HG03457 (cell line): Measurements from ENCODE around the gene C5AR1.
"Not testable (repeated sequence)": the region's sequence is repeated elsewhere in the genome, so short reads cannot be mapped to it uniquely, and the experiment has no call there.

Experiments used
- ATAC-seq: cut with Tn5 transposase; IDR thresholded peaks from one replicate; pipeline ENCODE4 v1.9.1; 2021; ENCODE audit warnings: moderate number of reproducible peaks; ENCODE audit not compliant: unreplicated experiment

The C5AR1 gene

GRCh38 chr19:47283405-47284059 is 26.1 kb upstream of the C5AR1 start:
- ATAC-seq, result no peak

GRCh38 chr19:47284324-47284899 is 25.2 kb upstream of the C5AR1 start:
- ATAC-seq, result no peak

- ATAC-seq, result no peak
Observed at GRCh38 chr19:47296036-47296435, 13.6 kb upstream of the C5AR1 start.

DNA sequence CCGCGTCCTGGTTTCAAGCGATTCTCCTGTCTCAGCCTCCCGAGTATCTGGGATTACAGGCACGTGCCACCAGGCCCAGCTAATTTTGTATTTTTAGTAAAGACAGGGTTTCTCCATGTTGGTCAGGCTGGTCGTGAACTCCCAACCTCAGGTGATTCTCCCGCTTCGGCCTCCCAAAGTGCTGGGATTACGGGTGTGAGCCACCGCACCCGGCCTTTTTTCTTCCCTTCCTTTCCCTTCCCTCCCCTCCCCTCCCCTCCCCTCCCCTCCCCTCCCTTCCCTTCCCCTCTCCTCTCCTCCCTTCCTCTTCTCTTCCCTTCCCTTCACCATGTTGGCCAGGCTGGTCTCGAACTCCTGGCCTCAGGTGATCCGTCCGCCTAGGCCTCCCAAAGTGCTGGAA is 8.8 kb upstream of the C5AR1 start:
- not testable (repeated sequence) for ATAC-seq

- ATAC-seq, result no peak
Observed at GRCh38 chr19:47302249-47302648, 7.4 kb upstream of the C5AR1 start.

DNA sequence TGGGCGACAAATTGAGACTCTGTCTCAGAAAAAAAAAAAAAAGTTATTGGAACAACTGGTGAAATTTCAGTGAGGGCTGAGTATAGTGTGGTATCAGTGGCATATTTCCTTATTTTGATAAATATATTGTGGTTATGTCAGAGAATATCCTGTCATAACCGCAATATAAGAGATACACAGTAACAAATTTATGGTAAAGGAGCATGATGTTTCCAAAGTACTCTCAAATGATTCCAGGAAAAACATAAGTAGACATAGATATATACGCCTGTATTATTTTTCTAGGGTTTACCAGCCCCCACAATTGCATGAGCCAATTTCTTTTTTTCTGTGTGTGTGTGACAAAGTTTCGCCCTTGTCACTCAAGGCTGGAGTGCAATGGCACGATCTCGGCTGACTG is 5.7 kb upstream of the C5AR1 start:
- no peak for ATAC-seq

DNA sequence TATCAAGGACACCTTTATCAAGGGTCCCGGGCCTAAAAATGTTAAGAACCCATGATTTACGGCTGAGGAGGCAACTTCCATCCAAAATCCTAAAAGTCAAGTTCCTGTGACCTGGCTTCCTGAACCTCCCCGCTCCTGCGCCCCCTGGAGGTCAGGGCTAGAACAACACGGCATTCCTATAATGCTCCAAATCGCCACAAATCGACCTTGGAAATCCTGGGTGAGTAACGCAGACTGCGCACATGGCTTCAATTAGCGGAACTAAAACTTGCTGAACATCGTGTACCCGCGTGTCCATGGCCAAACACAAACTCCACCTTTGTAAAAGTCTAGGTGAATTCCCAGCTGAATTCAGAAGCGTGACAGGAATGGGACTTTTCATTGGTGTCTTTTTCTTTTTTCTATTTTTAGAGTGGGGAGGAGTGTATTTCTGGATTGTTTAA is 4.3 kb upstream of the C5AR1 start:
- no peak for ATAC-seq

- ATAC-seq, result no peak
Observed at GRCh38 chr19:47306303-47306702, 3.4 kb upstream of the C5AR1 start.

DNA sequence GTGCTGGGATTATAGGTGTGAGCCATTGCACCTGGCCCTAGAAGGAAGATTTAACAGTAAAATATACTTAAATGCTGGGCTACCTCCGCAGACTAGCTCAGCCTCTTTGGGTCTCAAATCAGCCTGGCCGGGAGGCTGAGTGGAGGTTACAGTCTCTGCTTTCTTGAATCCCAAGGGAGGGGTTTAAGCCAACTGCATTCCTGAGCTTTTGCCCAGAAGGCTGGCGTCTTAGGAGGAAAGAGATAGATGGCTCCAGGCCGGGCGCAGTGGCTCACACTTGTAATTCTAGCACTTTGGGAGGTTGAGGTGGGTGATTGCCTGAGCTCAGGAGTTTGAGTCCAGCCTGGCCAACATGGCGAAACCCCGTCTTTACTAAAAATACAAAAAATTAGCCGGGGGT is 623 bp upstream of the C5AR1 start:
- ATAC-seq, result no peak

DNA sequence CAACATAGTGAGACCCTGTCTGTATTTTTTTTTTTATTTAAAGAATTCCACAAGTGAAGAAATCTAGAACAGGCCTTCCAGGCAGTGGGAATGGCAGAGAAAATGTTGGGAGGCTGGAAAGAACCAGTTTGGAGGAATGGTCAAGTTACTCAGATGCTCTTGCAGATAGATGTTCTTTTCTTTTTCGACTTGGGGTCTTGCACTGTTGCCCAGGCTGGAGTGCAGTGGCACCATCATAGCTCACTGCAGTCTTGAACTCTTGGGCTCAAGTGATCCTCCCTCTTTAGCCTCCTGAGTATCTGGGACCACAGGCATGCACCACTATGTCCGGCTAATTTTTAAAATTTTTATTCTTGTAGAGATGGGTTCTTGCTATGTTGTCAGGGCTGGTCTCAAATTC is 662 bp downstream of the C5AR1 start:
- ATAC-seq, result no peak

- ATAC-seq, result no peak
Observed at GRCh38 chr19:47310819-47311218, 1.2 kb downstream of the C5AR1 start.

DNA sequence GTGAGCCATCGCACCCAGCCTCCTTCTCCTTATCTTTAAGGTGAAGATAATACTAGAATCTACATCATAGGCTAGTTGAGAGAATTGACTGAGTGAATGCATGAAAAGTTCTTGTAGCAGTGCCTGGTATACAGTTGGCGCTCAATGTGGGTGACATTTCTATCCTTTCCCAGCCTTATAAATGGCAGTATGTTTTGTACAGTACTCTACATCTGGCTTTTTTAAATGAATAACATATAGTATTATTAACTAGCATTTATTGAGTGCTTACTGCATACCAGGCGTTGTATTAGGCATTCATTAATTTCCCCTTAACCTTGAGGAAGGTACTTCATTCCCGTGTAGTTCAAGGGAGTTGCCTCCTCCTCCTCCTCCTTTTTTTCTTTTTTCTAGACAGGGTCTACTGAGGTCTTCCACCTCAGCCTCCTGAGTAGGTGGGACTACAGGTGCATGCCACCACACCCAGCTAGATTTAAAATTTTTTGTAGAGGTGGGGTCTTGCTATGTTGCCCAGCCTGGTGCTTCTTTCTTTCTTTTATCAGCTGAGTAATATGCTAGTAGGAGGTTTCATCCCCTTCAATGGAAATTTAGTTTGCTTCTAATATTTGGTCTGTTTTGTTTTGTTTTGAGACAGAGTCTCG is 2.8 kb downstream of the C5AR1 start:
- no peak for ATAC-seq

DNA sequence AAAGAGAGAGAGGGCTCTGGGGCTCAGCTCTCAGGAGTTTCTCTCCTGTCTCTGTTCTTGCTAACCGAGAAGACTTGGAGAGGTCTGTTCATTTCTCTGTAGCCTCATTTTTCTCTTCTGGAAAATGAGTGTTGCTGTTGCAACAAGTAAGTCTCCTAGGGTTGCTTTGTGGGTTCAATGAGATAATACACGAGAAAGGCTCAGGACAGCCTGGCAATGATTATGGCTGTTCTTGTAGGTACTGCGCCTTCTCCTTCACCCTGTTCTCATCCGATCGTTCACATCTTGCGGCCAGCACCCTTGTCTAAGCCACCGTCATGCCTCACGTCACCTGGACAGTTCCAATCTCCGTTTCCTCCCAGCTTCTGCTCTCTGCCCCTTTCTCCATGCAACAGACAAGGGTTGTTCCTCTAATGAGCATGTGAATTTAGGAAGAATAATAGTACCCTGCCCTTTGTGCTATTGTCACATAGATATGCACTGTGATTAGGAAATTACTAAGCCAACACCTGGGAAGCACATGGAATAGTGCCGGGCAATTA is 4.2 kb downstream of the C5AR1 start:
- ATAC-seq, result no peak

- ATAC-seq, result no peak
Observed at GRCh38 chr19:47315125-47315821, 5.6 kb downstream of the C5AR1 start.

DNA sequence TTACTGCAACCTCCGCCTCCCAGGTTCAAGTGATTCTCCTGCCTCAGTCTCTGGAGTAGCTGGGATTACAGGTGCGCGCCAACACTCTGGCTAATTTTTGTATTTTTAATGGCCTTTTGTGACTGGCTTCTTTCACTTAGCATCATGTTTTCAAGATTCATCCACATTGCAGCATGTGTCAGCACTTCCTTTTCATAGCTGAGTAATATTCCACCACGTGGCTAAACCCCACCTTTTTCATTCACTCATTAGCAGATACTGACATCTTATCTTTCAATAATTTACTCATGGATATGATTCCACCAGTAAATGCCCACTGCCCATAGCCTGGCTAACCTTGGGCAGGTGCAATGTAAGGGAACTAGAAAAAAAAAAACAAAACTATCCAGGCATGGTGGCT is 6.9 kb downstream of the C5AR1 start:
- ATAC-seq, result no peak

DNA sequence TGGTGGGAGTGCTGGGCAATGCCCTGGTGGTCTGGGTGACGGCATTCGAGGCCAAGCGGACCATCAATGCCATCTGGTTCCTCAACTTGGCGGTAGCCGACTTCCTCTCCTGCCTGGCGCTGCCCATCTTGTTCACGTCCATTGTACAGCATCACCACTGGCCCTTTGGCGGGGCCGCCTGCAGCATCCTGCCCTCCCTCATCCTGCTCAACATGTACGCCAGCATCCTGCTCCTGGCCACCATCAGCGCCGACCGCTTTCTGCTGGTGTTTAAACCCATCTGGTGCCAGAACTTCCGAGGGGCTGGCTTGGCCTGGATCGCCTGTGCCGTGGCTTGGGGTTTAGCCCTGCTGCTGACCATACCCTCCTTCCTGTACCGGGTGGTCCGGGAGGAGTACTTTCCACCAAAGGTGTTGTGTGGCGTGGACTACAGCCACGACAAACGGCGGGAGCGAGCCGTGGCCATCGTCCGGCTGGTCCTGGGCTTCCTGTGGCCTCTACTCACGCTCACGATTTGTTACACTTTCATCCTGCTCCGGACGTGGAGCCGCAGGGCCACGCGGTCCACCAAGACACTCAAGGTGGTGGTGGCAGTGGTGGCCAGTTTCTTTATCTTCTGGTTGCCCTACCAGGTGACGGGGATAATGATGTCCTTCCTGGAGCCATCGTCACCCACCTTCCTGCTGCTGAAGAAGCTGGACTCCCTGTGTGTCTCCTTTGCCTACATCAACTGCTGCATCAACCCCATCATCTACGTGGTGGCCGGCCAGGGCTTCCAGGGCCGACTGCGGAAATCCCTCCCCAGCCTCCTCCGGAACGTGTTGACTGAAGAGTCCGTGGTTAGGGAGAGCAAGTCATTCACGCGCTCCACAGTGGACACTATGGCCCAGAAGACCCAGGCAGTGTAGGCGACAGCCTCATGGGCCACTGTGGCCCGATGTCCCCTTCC is 10.5 kb downstream of the C5AR1 start:
- ATAC-seq, result no peak

DNA sequence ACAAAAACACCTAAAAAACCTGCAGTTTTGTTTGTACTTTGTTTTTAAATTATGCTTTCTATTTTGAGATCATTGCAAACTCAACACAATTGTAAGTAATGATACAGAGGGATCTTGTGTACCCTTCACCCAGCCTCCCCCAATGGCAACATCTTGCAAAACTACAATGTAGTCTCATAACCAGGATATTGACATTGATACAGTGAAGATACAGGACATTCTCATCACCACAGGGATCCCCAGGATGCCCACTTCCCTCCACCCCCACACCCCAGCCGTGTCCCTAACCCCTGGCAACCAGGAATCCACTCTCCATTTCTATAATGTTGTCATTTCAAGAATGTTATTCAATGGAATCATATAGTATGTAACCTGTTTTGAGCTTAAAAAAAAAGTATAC is 12.0 kb downstream of the C5AR1 start:
- no peak for ATAC-seq

DNA sequence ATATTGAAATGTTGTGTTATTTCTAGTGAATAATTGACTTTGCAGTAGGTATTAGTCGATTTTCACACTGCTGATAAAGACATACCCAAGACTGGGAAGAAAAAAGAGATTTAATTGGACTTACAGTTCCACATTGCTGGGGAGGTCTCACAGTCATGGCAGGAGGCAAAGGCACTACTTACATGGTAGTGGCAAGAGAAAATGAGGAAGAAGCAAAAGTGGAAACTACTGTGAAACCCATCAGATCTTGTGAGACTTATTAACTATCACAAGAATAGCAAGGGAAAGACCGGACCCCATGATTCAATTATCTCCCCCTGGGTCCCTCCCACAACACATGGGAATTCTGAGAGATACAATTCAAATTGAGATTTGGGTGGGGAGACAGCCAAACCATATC is 12.4 kb downstream of the C5AR1 start:
- ATAC-seq, result no peak

DNA sequence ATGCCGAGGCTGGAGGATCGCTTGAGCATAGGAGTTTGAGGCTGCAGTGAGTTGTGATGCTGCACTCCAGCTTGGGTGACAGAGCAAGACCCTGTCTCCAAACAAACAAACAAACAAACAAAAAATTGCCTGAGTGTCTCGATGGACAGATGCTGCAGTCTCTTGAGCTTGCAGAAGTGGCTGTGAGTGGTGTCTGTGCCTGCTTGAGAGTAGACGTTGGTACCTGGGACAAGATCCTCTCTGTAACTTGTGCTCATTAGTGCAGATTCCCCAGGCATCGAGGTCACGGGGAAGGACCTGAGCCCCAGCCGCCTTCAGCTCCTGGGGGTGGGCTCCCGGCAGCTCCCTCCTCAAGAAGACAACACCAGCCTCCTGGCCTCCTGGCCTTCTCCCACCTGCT is 13.7 kb downstream of the C5AR1 start:
- no peak for ATAC-seq

DNA sequence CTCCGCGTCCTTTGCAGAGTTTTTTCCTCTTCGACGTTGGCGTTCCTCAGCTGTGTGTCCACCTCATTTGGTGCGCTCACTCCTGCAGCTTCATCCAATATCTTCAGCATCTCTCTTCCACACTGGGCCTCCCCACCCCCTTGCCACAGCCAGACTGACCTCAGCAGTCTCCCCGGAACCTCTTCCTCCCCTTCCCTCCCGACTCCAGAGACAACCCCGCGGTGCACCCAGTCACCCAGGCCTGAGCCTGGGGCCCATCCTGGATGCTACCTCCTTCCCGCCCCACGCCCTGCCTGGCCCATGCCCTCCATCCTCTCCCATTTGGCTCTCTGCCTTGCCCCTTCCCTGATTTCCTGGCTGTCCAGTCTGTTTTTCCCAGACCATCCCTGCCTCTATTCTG is 14.2 kb downstream of the C5AR1 start:
- no peak for ATAC-seq

DNA sequence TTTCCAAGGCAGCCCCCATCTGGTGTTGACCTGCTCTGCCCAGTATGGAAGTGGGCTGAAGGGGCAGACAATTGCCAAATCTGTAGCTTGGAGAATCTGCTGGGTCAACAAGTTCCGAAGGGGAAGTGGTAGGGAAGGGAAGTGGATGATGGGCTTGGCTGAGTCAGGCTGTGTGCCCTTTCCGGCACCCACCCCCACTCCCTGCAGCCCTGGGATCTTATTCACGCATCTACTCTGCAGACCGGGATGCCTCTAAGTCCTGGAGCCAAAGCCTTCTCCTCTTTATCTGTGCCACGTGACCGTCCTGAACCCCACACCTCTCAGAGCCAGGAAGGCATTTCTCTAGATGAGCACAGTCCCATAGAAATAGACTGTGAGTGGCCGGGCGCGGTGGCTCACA is 14.8 kb downstream of the C5AR1 start:
- ATAC-seq, result no peak
